Activated T-cell treated with anti-CD3 and anti-CD28 coated beads, Interleukin-2, amount 50 U/mL, for 72 hours (primary cell): Measurements from ENCODE around the gene VSIG2. TPM values are rescaled to one million over a fixed set of nuclear protein-coding genes. Genes with fewer than 3 reads are reported as not detected.

Source experiments
- ATAC-seq, 2 donors: fragments of 150-1000 bp; cut with Tn5 transposase; replicated peaks in 1 of 2; 2 replicates each; pipeline ENCODE4 v1.10.0; 2021; ENCODE audit warnings: moderate library complexity in 2 of 2, mild to moderate bottlenecking in 1 of 2
- DNase-seq, 2 donors: peaks; one replicate each; pipeline ENCODE4 v3.0.0; 2021 to 2022; ENCODE audit warnings: mixed read lengths in 1 of 2
- H3K27ac Mint-ChIP-seq: one replicate; pipeline ENCODE4 v1.8.0; 2022; ENCODE audit warnings: mild to moderate bottlenecking, moderate library complexity, mixed read lengths
- H3K27me3 Mint-ChIP-seq: one replicate; pipeline ENCODE4 v1.8.0; 2022; ENCODE audit warnings: low read depth, mixed read lengths
- H3K36me3 Mint-ChIP-seq, 2 donors: one replicate each; pipeline ENCODE4 v1.8.0; 2022; ENCODE audit warnings: mixed read lengths in 2 of 2, mild to moderate bottlenecking in 1 of 2; ENCODE audit not compliant: insufficient read depth in 2 of 2
- H3K4me1 Mint-ChIP-seq: one replicate; pipeline ENCODE4 v1.8.0; 2022; ENCODE audit warnings: low read depth, mixed read lengths
- H3K4me3 Mint-ChIP-seq, 2 donors: one replicate each; pipeline ENCODE4 v1.8.0; 2022; ENCODE audit warnings: mild to moderate bottlenecking in 2 of 2, mixed read lengths in 2 of 2, moderate library complexity in 2 of 2
- H3K9me3 Mint-ChIP-seq, 2 donors: one replicate each; pipeline ENCODE4 v1.8.0; 2022; ENCODE audit warnings: mixed read lengths in 2 of 2
- total RNA-seq, 2 donors: library from RNA; stranded (reverse); gene quantifications; one replicate each; pipeline ENCODE4 v1.2.3, GENCODE V29; 2022

Gene VSIG2
- total RNA-seq, 2 donors from 2014 or later: 0.35 to 0.48 TPM

DNA sequence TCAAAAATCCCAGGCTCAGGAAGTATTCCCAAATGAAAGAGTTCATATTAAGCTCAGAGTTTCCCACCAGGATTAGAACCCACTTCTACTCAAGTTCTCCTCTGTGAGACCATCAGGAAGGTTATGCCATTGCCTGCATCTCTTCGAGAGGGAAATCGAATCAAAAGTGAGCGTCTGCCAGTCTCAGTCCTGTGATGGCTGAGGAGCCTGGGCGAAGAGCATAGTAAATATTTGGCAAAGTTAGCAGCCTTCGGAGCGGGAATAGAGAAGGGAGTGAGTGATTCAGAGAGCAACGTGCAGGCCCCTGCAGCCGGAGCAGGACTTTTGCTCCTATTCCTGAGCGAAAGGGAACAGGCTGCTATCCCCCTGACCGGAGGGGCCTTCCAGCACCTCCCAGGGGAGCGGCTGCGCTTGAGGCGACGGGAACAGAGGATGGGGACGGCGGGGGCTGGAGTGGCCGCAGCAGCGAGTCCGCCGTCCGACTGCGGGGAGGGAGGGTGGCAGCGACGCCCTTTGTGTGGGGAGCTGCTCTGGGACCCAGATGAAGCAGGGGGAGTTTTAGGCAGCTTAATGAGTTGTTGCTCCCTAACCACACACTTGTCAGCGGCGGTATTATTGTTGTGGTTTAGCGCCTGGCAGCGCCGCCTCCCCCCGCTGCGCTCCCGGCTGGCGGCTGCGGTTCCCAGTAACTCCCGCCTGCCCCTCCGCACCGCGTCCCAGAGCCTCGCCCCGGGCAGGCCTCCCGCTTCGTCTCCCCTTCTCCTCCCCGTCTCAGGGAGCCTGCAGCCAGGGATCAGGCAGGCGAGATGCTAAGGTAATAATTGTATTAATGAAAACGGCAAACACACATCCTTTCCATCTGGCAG lies 34.0 kb downstream of the VSIG2 start:
- H3K36me3 Mint-ChIP-seq: no peaks in the 10 kb centered on the region
- H3K4me3 Mint-ChIP-seq: peak overlapping the region; percentile 73 to 90
- H3K4me1 Mint-ChIP-seq: peaks cover 15% of the 10 kb centered on the region
- H3K9me3 Mint-ChIP-seq: no peaks in the 10 kb centered on the region
- peaks cover 61% of the 10 kb centered on the region for H3K27me3 Mint-ChIP-seq
- DNase-seq (peak in 1 of 2 donors; percentile 12), ATAC-seq (peak; percentile 60 to 64)
- no peak overlapping the region for H3K27ac Mint-ChIP-seq

DNA sequence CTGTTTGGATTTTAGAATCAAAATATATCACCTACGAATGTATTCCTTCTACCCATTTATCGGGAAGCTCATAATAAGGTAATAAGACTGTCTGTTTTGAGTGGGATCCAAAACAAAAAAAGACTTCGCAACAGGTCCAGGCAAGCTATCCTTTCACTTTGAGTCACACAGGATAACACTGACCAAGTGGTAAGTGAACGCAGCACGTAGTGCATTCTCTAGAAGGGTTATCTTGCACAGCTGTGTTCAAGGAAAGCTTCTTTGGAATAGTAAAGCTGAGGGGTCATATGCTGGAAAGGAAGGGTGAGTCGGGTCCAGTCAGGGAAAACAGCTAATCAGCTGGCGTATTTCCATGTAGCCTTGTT lies 34.7 kb downstream of the VSIG2 start:
- Mint-ChIP-seq H3K4me1 (peaks cover 13% of the 10 kb centered on the region), H3K36me3 (no peaks in the 10 kb centered on the region), H3K9me3 (no peaks in the 10 kb centered on the region), H3K27me3 (peaks cover 55% of the 10 kb centered on the region), H3K4me3 (peak overlapping the region; percentile 73 to 90), H3K27ac (no peak overlapping the region)
- DNase-seq: no peak
- ATAC-seq: no peak

DNA sequence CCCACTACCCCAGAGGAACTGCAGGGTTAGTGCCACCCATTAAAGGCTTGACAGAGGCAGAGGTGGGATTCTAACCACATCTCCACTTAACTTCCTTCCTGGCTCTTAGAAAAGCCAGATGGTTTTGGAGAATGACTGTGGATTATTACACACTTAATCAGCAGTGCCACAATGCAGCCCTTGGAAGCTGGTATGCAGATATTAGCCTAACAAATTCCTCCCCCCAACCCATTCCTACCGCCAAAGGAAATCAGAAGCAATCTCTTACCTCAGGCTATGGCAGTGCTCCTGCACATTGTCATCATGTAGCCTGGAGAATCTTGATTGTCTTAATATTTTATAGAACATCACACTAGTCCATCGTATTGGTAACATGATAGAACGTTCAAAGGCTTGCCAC lies 35.5 kb downstream of the VSIG2 start:
- H3K27me3 Mint-ChIP-seq: peaks cover 48% of the 10 kb centered on the region
- ATAC-seq (no peak), DNase-seq (no peak)
- peaks cover 8% of the 10 kb centered on the region for H3K4me1 Mint-ChIP-seq
- H3K9me3 Mint-ChIP-seq: no peaks in the 10 kb centered on the region
- H3K4me3 Mint-ChIP-seq: peak overlapping the region in 1 of 2 donors; percentile 35
- no peaks in the 10 kb centered on the region for H3K36me3 Mint-ChIP-seq
- no peak overlapping the region for H3K27ac Mint-ChIP-seq

DNA sequence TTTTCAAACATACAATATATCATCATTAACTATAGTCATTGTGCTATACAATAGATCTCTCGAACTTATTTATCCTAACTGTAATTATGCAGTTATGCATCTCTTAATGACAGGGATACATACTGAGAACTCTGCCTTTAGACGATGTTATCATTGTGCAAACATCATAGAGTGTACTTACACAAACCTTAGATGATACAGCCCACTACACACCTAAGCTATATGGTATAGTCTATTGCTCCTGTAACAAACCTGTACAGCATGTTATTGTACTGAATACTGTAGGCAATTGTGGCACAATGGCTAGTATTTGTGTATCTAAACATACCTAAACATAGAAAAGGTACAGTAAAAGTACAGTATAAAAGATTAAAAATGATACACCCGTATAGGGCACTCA lies 39.7 kb downstream of the VSIG2 start:
- Mint-ChIP-seq H3K4me3 (no peak overlapping the region), H3K27ac (no peak overlapping the region), H3K27me3 (peaks cover 16% of the 10 kb centered on the region), H3K9me3 (peaks cover 0 to 3% of the 10 kb centered on the region in 2 donors), H3K36me3 (peaks cover 3% of the 10 kb centered on the region in 2 donors), H3K4me1 (peaks cover under 1% of the 10 kb centered on the region)
- no peak for ATAC-seq
- DNase-seq: no peak

DNA sequence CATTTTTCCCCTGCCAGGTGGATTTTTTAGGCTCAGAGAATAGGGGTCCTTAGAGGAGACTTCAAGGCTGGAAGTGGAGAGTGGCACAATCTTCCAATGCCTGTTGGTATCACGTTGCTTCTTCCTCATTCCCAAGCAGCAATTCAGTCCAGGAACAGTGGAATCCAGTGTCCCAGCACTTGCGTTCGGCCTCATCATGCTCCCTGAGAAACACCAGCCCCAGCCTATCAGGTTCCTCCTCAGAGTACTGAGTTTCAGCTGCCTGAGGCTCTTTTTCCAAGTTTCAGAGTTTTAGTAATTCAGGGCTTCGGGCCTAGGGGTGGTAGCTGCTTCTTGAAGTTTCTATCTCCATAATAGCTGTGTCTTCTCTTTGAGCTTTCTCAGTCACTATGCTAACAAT lies 44.2 kb downstream of the VSIG2 start:
- peaks cover 0 to 3% of the 10 kb centered on the region in 2 donors for H3K9me3 Mint-ChIP-seq
- no peak for ATAC-seq
- no peaks in the 10 kb centered on the region for H3K4me1 Mint-ChIP-seq
- DNase-seq: no peak
- no peak overlapping the region for H3K27ac Mint-ChIP-seq
- H3K27me3 Mint-ChIP-seq: peaks cover 6% of the 10 kb centered on the region
- peaks cover 3% of the 10 kb centered on the region in 2 donors for H3K36me3 Mint-ChIP-seq
- H3K4me3 Mint-ChIP-seq: no peak overlapping the region

DNA sequence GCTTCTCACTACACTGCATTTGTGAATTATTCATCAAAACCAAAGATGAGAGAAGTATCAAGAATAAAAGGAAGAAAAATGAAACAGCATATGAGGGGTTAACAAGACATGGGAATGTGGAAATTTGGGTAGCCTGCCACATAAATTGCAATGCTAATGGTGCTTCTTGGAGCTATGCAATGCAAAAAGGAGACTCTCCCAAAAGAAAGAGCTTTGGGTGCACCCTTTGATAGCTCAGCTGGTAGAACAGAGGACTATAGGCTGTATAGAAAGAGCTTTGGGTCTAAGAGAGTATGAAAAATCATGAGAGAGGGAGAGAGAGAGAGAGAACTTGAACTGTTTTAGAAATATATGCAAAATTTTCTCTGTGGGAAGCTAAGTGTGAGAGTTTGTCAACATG lies 52.0 kb downstream of the VSIG2 start:
- H3K27me3 Mint-ChIP-seq: peaks cover 12% of the 10 kb centered on the region
- H3K4me3 Mint-ChIP-seq: no peak overlapping the region
- H3K36me3 Mint-ChIP-seq: no peaks in the 10 kb centered on the region
- no peak overlapping the region for H3K27ac Mint-ChIP-seq
- ATAC-seq (no peak), DNase-seq (no peak)
- peaks cover 0 to 8% of the 10 kb centered on the region in 2 donors for H3K9me3 Mint-ChIP-seq
- H3K4me1 Mint-ChIP-seq: no peaks in the 10 kb centered on the region

DNA sequence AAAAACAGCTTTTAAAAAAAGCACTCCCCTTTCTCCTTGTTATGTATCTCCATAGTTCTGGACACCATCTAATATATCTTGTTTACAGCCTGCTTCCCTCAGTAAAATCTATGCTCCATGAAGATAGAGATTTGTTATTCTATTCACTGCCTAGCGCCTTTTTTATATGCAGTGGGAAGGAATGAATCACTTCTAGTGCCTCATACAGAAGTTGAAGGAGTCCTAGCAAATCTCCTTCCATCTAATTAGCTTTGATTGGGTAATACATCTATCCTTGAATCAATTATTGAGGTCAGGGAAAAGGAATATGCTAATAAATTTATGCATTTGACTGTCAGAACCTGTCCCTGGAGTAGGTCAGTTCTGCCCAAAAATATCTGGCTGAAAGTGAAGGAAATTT lies 52.5 kb downstream of the VSIG2 start:
- peaks cover 0 to 8% of the 10 kb centered on the region in 2 donors for H3K9me3 Mint-ChIP-seq
- H3K4me3 Mint-ChIP-seq: no peak overlapping the region
- peaks cover 12% of the 10 kb centered on the region for H3K27me3 Mint-ChIP-seq
- ATAC-seq: no peak
- H3K36me3 Mint-ChIP-seq: no peaks in the 10 kb centered on the region
- no peak overlapping the region for H3K27ac Mint-ChIP-seq
- no peaks in the 10 kb centered on the region for H3K4me1 Mint-ChIP-seq
- no peak for DNase-seq

Other genes starting within 250 kb of the VSIG2 start
- gene OR8B12, start 208.6 kb downstream of the VSIG2 start, total RNA-seq: not detected
- not detected for gene OR8A1, start 182.3 kb downstream of the VSIG2 start, total RNA-seq
- not detected for gene PANX3, start 140.8 kb downstream of the VSIG2 start, total RNA-seq
- gene TBRG1, start 129.4 kb downstream of the VSIG2 start, total RNA-seq: 10 to 100 TPM; 45.5 to 50.8 TPM
- 10 to 100 TPM in 1 of 2 donors, 1 to 10 TPM in 1; 8.4 to 12.0 TPM for gene SIAE, start 78.5 kb downstream of the VSIG2 start, total RNA-seq
- gene SPA17, start 78.4 kb downstream of the VSIG2 start, total RNA-seq: 1 to 10 TPM; 2.5 to 2.6 TPM
- gene NRGN, start 12.3 kb downstream of the VSIG2 start, total RNA-seq: 1 to 10 TPM; 4.2 to 4.4 TPM
- 1 to 10 TPM in 1 of 2 donors, under 1 TPM in 1; 0.88 to 1.1 TPM for gene ESAM, start 10.0 kb upstream of the VSIG2 start, total RNA-seq
- 10 to 100 TPM; 11.1 to 12.5 TPM for gene MSANTD2, start 48.2 kb upstream of the VSIG2 start, total RNA-seq
- gene ROBO3, start 113.2 kb upstream of the VSIG2 start, total RNA-seq: 10 to 100 TPM; 21.5 to 26.6 TPM
- gene ROBO4, start 145.6 kb upstream of the VSIG2 start, total RNA-seq: not detected
- gene HEPN1, start 167.0 kb upstream of the VSIG2 start, total RNA-seq: not detected
- not detected for gene HEPACAM, start 183.8 kb upstream of the VSIG2 start, total RNA-seq
- 1 to 10 TPM; 9.1 to 9.9 TPM for gene CCDC15, start 201.9 kb upstream of the VSIG2 start, total RNA-seq